ENCODE measurements around the gene FA2H.

The FA2H gene

GRCh38 chr16:74721716-74722115 lies 52.9 kb downstream of the FA2H start:
- DNase-seq: no peak

GRCh38 chr16:74720579-74720978 lies 54.0 kb downstream of the FA2H start:
- no peak for DNase-seq

- DNase-seq: no peak
Measured at GRCh38 chr16:74718741-74719610, 55.6 kb downstream of the FA2H start.

GRCh38 chr16:74718140-74718539 lies 56.5 kb downstream of the FA2H start:
- DNase-seq: no peak

- no peak for DNase-seq
Measured at GRCh38 chr16:74717367-74717766, 57.3 kb downstream of the FA2H start.

- no peak for DNase-seq
Measured at GRCh38 chr16:74716355-74716754, 58.3 kb downstream of the FA2H start.

GRCh38 chr16:74713876-74714275 lies 60.7 kb downstream of the FA2H start:
- no peak for DNase-seq

GRCh38 chr16:74713325-74713724 lies 61.3 kb downstream of the FA2H start:
- no peak for DNase-seq

- DNase-seq: no peak
Measured at GRCh38 chr16:74711938-74712337, 62.7 kb downstream of the FA2H start.

- no peak for DNase-seq
Measured at GRCh38 chr16:74710401-74710800, 64.2 kb downstream of the FA2H start.

GRCh38 chr16:74709441-74709877 lies 65.2 kb downstream of the FA2H start:
- peak; percentile 51 to 83 (median 70) for DNase-seq

GRCh38 chr16:74700438-74701225 lies 74.0 kb downstream of the FA2H start, which contains the start of gene MLKL:
Gene MLKL (minus strand): TSS chr16:74700862. CDS start chr16:74695757, 5,105 bp downstream.
- DNase-seq: peak; percentile 20 to 59 (median 34)

GRCh38 chr16:74700116-74700437 lies 74.5 kb downstream of the FA2H start:
- peak in 2 of 6 experiments; percentile 3 to 44 for DNase-seq

GRCh38 chr16:74699666-74700065 lies 75.0 kb downstream of the FA2H start:
- DNase-seq: no peak

- DNase-seq: no peak
Measured at GRCh38 chr16:74698222-74698621, 76.4 kb downstream of the FA2H start.

GRCh38 chr16:74695450-74696422 lies 78.9 kb downstream of the FA2H start:
- DNase-seq: peak; percentile 8 to 55 (median 38)

GRCh38 chr16:74691093-74691855 lies 83.3 kb downstream of the FA2H start:
- DNase-seq: no peak

- DNase-seq: no peak
Measured at GRCh38 chr16:74682556-74682955, 92.1 kb downstream of the FA2H start.

GRCh38 chr16:74680681-74681080 lies 93.9 kb downstream of the FA2H start:
- no peak for DNase-seq

GRCh38 chr16:74679983-74680382 lies 94.6 kb downstream of the FA2H start:
- no peak for DNase-seq

- no peak for DNase-seq
Measured at GRCh38 chr16:74677868-74678267, 96.8 kb downstream of the FA2H start.

GRCh38 chr16:74673876-74674275 lies 100.7 kb downstream of the FA2H start:
- DNase-seq: no peak

Data from stimulated activated naive CD4-positive, alpha-beta T cell (primary cell).